ENCODE data around the gene ZNF711.

GRCh38 chrX:85221361-85221760, 22.4 kb upstream of the ZNF711 start:
- TF ChIP-seq, protein P1, sequence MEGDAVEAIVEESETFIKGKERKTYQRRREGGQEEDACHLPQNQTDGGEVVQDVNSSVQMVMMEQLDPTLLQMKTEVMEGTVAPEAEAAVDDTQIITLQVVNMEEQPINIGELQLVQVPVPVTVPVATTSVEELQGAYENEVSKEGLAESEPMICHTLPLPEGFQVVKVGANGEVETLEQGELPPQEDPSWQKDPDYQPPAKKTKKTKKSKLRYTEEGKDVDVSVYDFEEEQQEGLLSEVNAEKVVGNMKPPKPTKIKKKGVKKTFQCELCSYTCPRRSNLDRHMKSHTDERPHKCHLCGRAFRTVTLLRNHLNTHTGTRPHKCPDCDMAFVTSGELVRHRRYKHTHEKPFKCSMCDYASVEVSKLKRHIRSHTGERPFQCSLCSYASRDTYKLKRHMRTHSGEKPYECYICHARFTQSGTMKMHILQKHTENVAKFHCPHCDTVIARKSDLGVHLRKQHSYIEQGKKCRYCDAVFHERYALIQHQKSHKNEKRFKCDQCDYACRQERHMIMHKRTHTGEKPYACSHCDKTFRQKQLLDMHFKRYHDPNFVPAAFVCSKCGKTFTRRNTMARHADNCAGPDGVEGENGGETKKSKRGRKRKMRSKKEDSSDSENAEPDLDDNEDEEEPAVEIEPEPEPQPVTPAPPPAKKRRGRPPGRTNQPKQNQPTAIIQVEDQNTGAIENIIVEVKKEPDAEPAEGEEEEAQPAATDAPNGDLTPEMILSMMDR (IDR thresholded peaks at IDR 0.05) = no peak
- TF ChIP-seq POLR2A (IDR thresholded peaks at IDR 0.05) = no peak
